ENCODE measurements around the gene TMEM181. TPM values are rescaled to one million over a fixed set of nuclear protein-coding genes. Genes with fewer than 3 reads are reported as not detected.

Gene TMEM181
- total and polyA plus RNA-seq, 2 of the 13 experiments (the other 11 are each of a cell fraction or from before 2014, with no cell fraction given), result 59.1 to 108 TPM

DNA sequence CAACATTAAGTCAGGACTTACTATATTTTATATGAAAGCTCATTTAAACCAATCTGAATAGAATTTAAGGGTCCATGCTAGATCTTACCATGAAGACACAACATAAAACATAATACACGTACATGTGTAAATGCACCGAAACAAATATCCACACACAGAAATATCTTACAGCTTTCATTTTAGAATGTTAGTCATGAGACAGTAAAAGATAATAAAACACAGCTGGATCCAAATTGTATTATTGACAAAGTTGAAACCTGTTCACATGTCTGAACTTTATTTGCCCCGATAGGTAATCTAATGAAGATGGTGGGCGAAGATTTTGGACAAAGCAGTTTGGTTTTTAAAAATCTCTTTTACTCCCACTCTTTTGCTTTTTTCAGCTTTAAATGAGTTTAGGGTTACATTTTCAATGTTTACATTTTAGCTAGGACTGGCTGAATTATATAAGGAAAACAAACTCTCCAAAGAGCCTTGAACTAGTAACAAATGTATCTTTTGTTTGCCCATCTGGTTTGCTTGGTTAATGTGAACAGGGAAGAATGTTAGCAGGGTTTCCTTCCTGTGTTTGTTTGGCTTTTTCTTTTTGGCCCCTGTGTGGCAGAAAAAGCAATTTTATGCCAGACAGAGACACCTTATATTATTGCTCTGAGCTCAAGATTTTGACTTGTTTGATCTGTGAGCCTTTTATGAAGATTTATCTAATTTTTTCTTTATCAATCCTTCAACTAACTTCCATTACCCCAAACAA, 5.1 kb upstream of the TMEM181 start (continued):
- TF ChIP-seq WIZ (CRISPR knock-in tag; IDR thresholded peaks at IDR 0.05) (no peak), BCL3 (CRISPR knock-in tag; IDR thresholded peaks at IDR 0.05) (no peak), ZNF383 (CRISPR knock-in tag; IDR thresholded peaks at IDR 0.05; ENCODE audit: borderline replicate concordance) (no peak), DNMT1 (CRISPR knock-in tag; IDR thresholded peaks at IDR 0.05) (no peak), RARA (CRISPR knock-in tag; IDR thresholded peaks at IDR 0.05) (peak; percentile 92), ZNF326 (CRISPR knock-in tag; IDR thresholded peaks at IDR 0.05; ENCODE audit: borderline replicate concordance) (no peak), THRA (CRISPR knock-in tag; IDR thresholded peaks at IDR 0.05; ENCODE audit: borderline replicate concordance) (peak; percentile 78), SMC3 (IDR thresholded peaks at IDR 0.05; ENCODE audit: low read length) (peak; percentile 18; the same call in 1 of the 2 replicates), SMYD3 (CRISPR knock-in tag; IDR thresholded peaks at IDR 0.05) (peak; percentile 81; the same call in 1 of the 2 replicates), ZMYM2 (CRISPR knock-in tag; IDR thresholded peaks at IDR 0.05) (no peak), PCBP2 (optimal IDR thresholded peaks at IDR 0.05; ENCODE audit: low read depth, low read length, poor library complexity, severe bottlenecking) (no peak), ZFP41 (CRISPR knock-in tag; IDR thresholded peaks at IDR 0.05; ENCODE audit: borderline replicate concordance) (no peak), ZBTB34 (CRISPR knock-in tag; IDR thresholded peaks at IDR 0.05) (peak; percentile 97), FOXJ3 (CRISPR knock-in tag; IDR thresholded peaks at IDR 0.05; ENCODE audit: borderline replicate concordance) (peak; percentile 96; the same call in 1 of the 2 replicates), ZC3H4 (CRISPR knock-in tag; IDR thresholded peaks at IDR 0.05; ENCODE audit: borderline replicate concordance) (no peak), NCOA1 (CRISPR knock-in tag; IDR thresholded peaks at IDR 0.05) (peak; percentile 42; the same call in 1 of the 2 replicates), ZNF253 (CRISPR knock-in tag; IDR thresholded peaks at IDR 0.05; ENCODE audit: borderline replicate concordance) (no peak), ETV5 (CRISPR knock-in tag; IDR thresholded peaks at IDR 0.05; ENCODE audit: borderline replicate concordance) (peak; percentile 95), RBAK (CRISPR knock-in tag; IDR thresholded peaks at IDR 0.05) (no peak), ZNF354B (CRISPR knock-in tag; IDR thresholded peaks at IDR 0.05) (0 out of 2 replicates have a peak, but pooled peaks have one; percentile 33), SOX6 (IDR thresholded peaks at IDR 0.05) (no peak), SOX6 (CRISPR knock-in tag; IDR thresholded peaks at IDR 0.05) (peak; percentile 96), AGO1 (IDR thresholded peaks at IDR 0.05; ENCODE audit: low read depth, low read length, poor library complexity, severe bottlenecking) (no peak), ZNF367 (CRISPR knock-in tag; IDR thresholded peaks at IDR 0.05; ENCODE audit: borderline replicate concordance) (no peak), ZNF577 (CRISPR knock-in tag; IDR thresholded peaks at IDR 0.05; ENCODE audit: borderline replicate concordance, low read depth) (no peak), NR2F1 (CRISPR knock-in tag; IDR thresholded peaks at IDR 0.05) (0 out of 4 replicates have a peak, but pooled peaks of 1 of the 2 experiments have one; percentile 24), NFIB (CRISPR knock-in tag; IDR thresholded peaks at IDR 0.05; ENCODE audit: borderline replicate concordance) (no peak)

Data from HepG2 (cell line).